Neural progenitor cell (in vitro differentiated cells): Measurements from ENCODE around the gene SYT5.

Experiments
- CTCF ChIP-seq: fragments of 200-600 bp; sonication (generic); IDR thresholded peaks from 2 replicates; pipeline ENCODE4 v1.5.1; 2017; ENCODE audit warnings: antibody characterized with exemption, mild to moderate bottlenecking
- EZH2 ChIP-seq: fragments of 200-600 bp; sonication (generic); IDR thresholded peaks from 2 replicates; pipeline ENCODE4 v1.6.1; 2017; ENCODE audit warnings: antibody characterized with exemption, mild to moderate bottlenecking, moderate library complexity
- EZH2phosphoT487 ChIP-seq: fragments of 200-600 bp; sonication (generic); IDR thresholded peaks from 2 replicates; pipeline ENCODE4 v1.6.1; 2017; ENCODE audit warnings: antibody characterized with exemption

GRCh38 chr19:55216461-55217198 lies 36.5 kb upstream of the SYT5 start:
- no peak for TF ChIP-seq CTCF
- no peak for TF ChIP-seq EZH2
- no peak for TF ChIP-seq EZH2phosphoT487
